GM19372 (cell line): ENCODE results near the gene ALPP.
"Not testable (repeated sequence)": the region's sequence is repeated elsewhere in the genome, so short reads cannot be mapped to it uniquely, and the experiment has no call there.

Source experiments
- ATAC-seq: cut with Tn5 transposase; IDR thresholded peaks from one replicate; pipeline ENCODE4 v1.9.1; 2021; ENCODE audit warnings: mild to moderate bottlenecking, low read depth, moderate library complexity; ENCODE audit not compliant: unreplicated experiment

Gene ALPP

GRCh38 chr2:232419245-232420072, 40.9 kb downstream of the ALPP start:
- ATAC-seq: no peak

- no peak for ATAC-seq
These were observed 41.5 kb downstream of the ALPP start for GRCh38 chr2:232420073-232420454.

- ATAC-seq: no peak
These were observed 42.1 kb downstream of the ALPP start for GRCh38 chr2:232420463-232421188.

GRCh38 chr2:232421189-232421785, 42.7 kb downstream of the ALPP start:
- ATAC-seq: no peak

GRCh38 chr2:232422051-232422450, 43.5 kb downstream of the ALPP start:
- ATAC-seq: no peak

- ATAC-seq: not testable (repeated sequence)
These were observed 44.4 kb downstream of the ALPP start for GRCh38 chr2:232422996-232423395.

- ATAC-seq: not testable (repeated sequence)
These were observed 44.9 kb downstream of the ALPP start for GRCh38 chr2:232423407-232423806.

GRCh38 chr2:232431705-232432590, 53.4 kb downstream of the ALPP start:
- ATAC-seq: no peak
